Erythroblast (primary cell): Measurements from ENCODE around the gene N4BP2L1.

Source experiments
- GATA1 ChIP-seq: IDR thresholded peaks from 2 replicates; pipeline ENCODE4 v1.6.1; 2011; ENCODE audit warnings: low read depth, mild to moderate bottlenecking, control low read depth, low read length, moderate library complexity
- POLR2A ChIP-seq: IDR thresholded peaks from 2 replicates; pipeline ENCODE4 v1.6.1; 2011; ENCODE audit warnings: mild to moderate bottlenecking, low read length

GRCh38 chr13:32385410-32385809 is 42.5 kb downstream of the N4BP2L1 start:
- no peak for TF ChIP-seq POLR2A
- TF ChIP-seq GATA1, result no peak
